ENCODE measurements around the gene HDGFL2.

The HDGFL2 gene

DNA sequence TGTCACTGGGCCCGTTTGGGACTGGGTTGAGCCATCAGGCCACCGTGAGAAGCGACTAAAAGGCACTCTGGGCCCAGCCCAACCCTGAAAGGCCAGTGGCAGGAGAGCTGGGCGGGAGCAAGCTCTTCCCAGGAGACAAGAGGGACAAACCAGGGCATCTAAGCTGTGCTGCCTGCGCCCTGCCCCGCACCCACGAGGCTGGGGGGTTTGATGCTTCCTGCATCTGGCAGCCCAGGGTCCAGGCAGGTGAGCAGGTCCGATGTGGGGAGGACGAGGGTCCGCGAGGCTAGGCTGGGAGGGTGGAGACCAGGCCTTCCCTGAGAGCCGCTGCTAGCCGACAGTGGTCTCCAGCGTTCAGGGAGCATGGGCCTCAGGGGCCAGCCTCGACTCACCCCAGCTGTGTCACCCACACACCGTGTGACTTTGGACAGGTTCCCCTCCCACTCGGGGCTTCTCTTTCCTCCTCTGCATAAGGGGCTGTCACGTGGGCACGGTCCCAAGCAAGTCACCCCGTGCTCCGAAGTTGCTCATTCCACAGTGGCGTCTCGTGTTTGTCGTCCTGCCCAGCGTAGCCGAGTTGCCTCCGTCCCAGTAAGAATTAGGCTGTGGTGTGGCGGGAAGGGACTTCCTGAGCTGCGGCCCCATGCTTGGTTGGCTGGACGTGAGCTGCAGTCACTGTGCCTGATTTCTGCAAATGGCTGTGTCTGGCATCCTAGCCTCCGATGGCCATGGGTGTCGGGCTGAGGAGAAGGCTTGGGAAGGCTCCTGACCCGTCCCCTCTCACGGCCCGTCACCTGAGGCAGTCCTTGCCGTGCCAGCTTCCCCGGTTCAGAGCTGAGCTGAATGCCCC is 30.4 kb downstream of the HDGFL2 start:
- ChIA-PET CTCF (interaction anchor here (0.6 kb wide), 1 partner anchor 59 kb away, joined by 3 read pairs; no protein-coding TSS in a partner anchor), POLR2A (ENCODE audit: low non-redundant PET) (interaction anchor here (1.0 kb wide), 1 partner anchor 31 kb away, joined by 3 read pairs; no protein-coding TSS in a partner anchor)
- peak overlapping the region; percentile 40 for H3K27ac ChIP-seq
- TF ChIP-seq, protein P1, sequence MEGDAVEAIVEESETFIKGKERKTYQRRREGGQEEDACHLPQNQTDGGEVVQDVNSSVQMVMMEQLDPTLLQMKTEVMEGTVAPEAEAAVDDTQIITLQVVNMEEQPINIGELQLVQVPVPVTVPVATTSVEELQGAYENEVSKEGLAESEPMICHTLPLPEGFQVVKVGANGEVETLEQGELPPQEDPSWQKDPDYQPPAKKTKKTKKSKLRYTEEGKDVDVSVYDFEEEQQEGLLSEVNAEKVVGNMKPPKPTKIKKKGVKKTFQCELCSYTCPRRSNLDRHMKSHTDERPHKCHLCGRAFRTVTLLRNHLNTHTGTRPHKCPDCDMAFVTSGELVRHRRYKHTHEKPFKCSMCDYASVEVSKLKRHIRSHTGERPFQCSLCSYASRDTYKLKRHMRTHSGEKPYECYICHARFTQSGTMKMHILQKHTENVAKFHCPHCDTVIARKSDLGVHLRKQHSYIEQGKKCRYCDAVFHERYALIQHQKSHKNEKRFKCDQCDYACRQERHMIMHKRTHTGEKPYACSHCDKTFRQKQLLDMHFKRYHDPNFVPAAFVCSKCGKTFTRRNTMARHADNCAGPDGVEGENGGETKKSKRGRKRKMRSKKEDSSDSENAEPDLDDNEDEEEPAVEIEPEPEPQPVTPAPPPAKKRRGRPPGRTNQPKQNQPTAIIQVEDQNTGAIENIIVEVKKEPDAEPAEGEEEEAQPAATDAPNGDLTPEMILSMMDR (conservative IDR thresholded peaks at IDR 0.05; ENCODE audit: low read depth), result no peak
- no peak for DNase-seq (ENCODE audit: low spot score)

DNA sequence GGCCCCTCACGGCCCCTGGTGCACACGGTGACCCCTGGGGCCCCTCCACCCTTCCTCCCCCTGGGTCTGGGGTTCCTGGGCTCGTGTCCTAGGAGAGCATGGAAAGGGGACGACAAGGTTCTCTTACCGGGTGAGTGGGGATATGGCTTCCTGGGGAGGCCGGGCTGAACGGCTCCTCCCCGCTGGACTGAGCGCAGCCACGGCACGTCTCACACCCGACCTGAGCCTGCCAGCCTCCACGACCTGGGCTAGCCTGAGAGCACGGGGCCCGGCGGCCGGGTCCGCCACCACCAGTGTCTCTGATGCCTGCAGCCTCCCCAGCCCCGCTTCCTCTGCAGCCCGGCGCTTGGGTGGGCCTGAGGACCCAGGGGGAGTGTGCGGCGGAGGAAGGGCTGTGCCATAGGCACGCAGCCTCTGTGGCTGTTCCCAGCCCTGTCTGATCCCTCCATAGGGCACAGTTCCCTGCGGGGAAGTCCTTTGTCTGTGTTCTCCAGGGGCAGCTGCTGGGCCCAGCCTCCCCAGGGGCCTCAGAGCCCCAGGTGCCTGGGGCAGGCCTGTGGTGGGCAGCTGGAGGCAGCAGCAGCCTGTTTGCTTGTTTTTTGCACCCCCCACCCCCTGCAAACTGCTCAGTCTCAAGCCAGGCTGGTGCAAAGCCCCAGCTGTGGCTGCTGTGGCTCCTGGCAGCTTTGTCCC is 31.2 kb downstream of the HDGFL2 start:
- CTCF ChIA-PET, result interaction anchor here (0.6 to 1.1 kb wide), 3 partner anchors 8 to 60 kb away, joined by 3 to 4 read pairs (median 3); no protein-coding TSS in a partner anchor
- TF ChIP-seq, protein P1 (conservative IDR thresholded peaks at IDR 0.05; ENCODE audit: low read depth), result no peak
- POLR2A ChIA-PET (ENCODE audit: low non-redundant PET), result no interaction called here
- H3K27ac ChIP-seq, result peak overlapping the region; percentile 40
- DNase-seq (ENCODE audit: low spot score), result no peak

DNA sequence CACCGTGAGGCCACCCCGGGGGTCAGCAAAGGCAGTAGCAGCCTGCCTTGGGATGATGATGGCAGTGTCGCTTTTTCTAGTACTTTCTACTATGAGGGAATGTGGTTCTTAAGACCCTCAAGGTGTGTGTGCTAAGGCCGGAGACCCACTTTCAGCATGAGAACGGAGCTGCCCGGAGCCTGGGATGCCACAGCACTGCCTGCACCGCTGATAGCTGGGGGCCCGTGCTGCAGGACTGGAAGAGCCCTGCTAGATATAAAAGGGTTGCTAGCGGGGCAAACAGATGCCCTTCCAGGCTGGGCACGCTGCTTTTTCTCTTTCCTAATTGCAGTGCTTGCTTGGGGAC is 31.7 kb downstream of the HDGFL2 start:
- no peak for DNase-seq (ENCODE audit: low spot score)
- TF ChIP-seq, protein P1 (conservative IDR thresholded peaks at IDR 0.05; ENCODE audit: low read depth), result no peak
- H3K27ac ChIP-seq, result peak overlapping the region; percentile 40
- ChIA-PET CTCF (interaction anchor here (1.0 to 1.1 kb wide), 2 partner anchors 8 to 26 kb away, joined by 3 to 4 read pairs; no protein-coding TSS in a partner anchor), POLR2A (ENCODE audit: low non-redundant PET) (no interaction called here)

DNA sequence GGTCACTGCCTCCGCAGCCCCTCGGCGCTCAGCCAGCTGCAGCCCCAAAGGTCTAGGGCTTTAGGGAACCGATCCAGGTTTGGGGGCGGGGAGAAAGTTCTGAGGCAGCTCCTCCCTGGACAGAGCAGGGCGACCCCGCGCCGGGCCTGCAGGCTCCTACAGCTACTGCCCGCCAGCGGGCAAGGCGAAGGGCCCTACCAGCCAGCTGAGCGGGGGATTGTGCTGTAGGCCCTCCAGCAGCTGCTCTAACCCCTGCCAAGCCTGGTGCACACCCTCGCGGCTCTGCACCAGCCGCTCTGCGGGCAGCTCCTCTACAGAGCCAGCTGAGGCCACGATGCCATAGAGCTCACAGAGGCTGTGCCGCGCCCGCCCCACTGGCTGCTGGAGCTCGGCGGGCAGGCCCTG is 32.2 kb downstream of the HDGFL2 start:
- no peak for DNase-seq (ENCODE audit: low spot score)
- ChIA-PET POLR2A (ENCODE audit: low non-redundant PET) (no interaction called here), CTCF (interaction anchor here (1.0 to 1.1 kb wide), 2 partner anchors 9 to 25 kb away, joined by 3 to 4 read pairs; no protein-coding TSS in a partner anchor)
- TF ChIP-seq, protein P1 (conservative IDR thresholded peaks at IDR 0.05; ENCODE audit: low read depth), result no peak
- H3K27ac ChIP-seq, result peak overlapping the region; percentile 40

DNA sequence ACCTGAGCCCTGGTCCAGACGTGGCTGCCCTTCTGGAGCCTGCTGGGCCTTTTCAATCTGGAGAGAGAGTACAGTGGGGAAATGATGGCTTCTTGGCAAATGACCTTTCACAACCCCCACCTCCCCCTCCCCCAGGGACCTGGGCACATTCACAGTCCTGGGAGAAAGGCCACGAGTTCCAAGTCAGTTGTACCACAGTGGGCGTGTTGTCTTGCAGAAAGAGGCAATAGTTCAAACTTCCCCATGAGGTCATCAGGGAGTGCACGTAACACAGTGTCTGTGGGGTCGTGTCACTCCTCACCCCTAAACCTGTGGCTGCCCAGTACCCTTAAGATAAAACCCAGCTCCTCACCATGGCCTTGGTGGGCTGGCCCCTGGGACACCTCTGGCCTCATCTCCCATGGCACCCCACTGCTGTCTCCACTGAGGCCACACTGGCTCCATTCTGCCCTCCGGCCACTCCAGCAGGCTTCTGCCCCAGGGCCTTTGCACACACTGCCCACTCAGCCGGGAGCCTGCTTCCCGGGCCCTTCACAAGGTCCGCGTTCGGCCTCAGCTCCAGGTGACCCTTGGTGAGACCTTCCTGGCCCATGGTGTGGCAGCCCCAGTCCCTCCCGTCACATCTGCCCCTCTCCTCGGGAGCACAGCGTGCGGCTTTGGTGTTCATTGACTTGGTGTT is 32.9 kb downstream of the HDGFL2 start:
- no peak for DNase-seq (ENCODE audit: low spot score)
- H3K27ac ChIP-seq, result peak overlapping the region; percentile 40
- ChIA-PET POLR2A (ENCODE audit: low non-redundant PET) (no interaction called here), CTCF (no interaction called here)
- TF ChIP-seq, protein P1 (conservative IDR thresholded peaks at IDR 0.05; ENCODE audit: low read depth), result no peak
